ENCODE results near the gene THSD1.

THSD1 gene

DNA sequence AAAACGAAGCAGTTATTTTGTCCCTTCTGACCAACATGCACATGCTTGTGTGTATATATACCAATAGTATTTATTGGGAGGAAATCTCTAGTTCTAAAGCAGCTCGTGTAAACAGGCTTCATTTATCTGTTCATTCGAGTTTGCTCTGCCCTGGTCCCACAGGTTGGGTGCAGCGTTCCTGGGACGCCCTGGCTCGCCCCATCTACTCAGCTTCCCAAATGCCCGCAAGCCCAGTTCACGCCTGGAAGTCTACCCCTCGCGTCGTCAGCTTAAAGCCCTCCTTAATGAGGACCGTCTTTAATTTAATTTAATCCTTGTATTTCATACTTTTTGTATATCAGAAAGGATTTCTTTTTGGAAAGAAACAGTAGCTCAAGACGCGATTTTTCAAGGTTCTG is 604 bp downstream of the THSD1 start:
- Mint-ChIP-seq H3K27ac (no peak overlapping the region), H3K9me3 (no peaks in the 10 kb centered on the region), H3K36me3 (ENCODE audit: low read depth) (no peaks in the 10 kb centered on the region), H3K4me1 (no peaks in the 10 kb centered on the region), H3K27me3 (ENCODE audit: low read depth) (peaks cover 43% of the 10 kb centered on the region), H3K4me3 (peak overlapping the region; percentile 76 to 83 (median 81))
- TF ChIP-seq, protein P1, sequence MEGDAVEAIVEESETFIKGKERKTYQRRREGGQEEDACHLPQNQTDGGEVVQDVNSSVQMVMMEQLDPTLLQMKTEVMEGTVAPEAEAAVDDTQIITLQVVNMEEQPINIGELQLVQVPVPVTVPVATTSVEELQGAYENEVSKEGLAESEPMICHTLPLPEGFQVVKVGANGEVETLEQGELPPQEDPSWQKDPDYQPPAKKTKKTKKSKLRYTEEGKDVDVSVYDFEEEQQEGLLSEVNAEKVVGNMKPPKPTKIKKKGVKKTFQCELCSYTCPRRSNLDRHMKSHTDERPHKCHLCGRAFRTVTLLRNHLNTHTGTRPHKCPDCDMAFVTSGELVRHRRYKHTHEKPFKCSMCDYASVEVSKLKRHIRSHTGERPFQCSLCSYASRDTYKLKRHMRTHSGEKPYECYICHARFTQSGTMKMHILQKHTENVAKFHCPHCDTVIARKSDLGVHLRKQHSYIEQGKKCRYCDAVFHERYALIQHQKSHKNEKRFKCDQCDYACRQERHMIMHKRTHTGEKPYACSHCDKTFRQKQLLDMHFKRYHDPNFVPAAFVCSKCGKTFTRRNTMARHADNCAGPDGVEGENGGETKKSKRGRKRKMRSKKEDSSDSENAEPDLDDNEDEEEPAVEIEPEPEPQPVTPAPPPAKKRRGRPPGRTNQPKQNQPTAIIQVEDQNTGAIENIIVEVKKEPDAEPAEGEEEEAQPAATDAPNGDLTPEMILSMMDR (IDR thresholded peaks at IDR 0.05; ENCODE audit: unreplicated experiment in 3 of 3): no peak

DNA sequence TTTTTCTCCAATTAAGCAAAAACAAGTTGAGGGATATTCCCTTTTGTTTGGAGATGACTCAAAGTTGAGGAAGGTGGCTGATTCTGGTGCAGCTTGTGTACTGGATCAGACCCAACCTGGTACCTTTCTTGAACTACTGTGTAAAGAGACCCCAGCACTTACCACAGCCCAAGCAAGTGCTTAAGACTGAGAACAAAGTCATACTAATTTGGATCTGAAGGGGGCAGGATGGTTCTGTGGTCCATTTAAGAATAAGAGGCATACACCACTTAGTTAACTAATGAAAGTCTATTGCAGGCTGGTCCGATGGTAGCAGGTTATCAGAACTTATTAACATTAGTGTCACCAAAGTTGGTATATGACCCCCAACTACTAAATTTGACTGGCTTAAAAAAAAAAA is 6.3 kb downstream of the THSD1 start:
- no peaks in the 10 kb centered on the region for H3K36me3 Mint-ChIP-seq (ENCODE audit: low read depth)
- TF ChIP-seq, protein P1 (IDR thresholded peaks at IDR 0.05; ENCODE audit: unreplicated experiment in 3 of 3): no peak
- H3K9me3 Mint-ChIP-seq: no peaks in the 10 kb centered on the region
- peaks cover 22% of the 10 kb centered on the region for H3K27me3 Mint-ChIP-seq (ENCODE audit: low read depth)
- H3K4me1 Mint-ChIP-seq: peaks cover 10% of the 10 kb centered on the region
- no peak overlapping the region for H3K4me3 Mint-ChIP-seq
- no peak overlapping the region for H3K27ac Mint-ChIP-seq

DNA sequence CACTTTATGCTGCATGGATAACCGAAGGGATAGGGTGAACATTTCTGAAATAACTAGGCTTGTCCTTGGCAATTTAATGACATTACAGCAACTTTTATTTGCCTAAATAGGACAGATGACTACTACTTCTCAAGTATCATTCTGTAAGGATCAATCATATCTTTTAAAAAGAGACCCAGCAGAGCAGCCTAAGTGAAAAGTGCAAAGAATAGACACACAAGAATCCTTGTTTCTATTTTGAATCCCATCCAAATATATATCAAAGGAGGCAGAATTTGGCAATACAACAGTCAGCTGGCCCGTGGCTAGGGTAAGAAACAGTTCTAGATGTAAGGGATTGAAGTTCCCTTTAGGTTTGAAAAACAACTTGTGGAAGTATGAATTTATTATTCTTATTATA is 6.9 kb downstream of the THSD1 start:
- H3K4me3 Mint-ChIP-seq: no peak overlapping the region
- peaks cover 10% of the 10 kb centered on the region for H3K4me1 Mint-ChIP-seq
- H3K9me3 Mint-ChIP-seq: no peaks in the 10 kb centered on the region
- TF ChIP-seq, protein P1 (IDR thresholded peaks at IDR 0.05; ENCODE audit: unreplicated experiment in 3 of 3): no peak
- peaks cover 15% of the 10 kb centered on the region for H3K27me3 Mint-ChIP-seq (ENCODE audit: low read depth)
- H3K36me3 Mint-ChIP-seq (ENCODE audit: low read depth): no peaks in the 10 kb centered on the region
- no peak overlapping the region for H3K27ac Mint-ChIP-seq

DNA sequence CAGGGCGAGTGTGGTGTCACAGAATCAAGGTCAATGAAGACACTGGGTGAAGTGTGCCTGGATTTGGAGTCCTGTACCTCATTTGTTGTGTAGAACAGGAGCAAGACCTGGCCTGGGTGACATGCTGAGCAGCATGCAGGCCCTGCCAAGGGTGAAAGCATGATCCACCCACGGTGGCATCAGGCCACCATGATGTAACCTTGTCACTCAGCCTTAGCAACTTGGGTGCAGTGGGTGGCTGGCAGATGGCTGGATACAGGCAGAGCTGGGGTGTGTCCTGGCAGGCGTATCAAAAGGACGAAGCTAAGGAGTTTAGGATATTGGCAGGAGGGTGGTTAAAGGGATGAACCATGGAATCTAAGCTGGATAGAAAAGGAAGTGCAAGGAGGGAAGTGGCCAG is 10.3 kb downstream of the THSD1 start:
- TF ChIP-seq, protein P1 (IDR thresholded peaks at IDR 0.05; ENCODE audit: unreplicated experiment in 3 of 3): no peak
- H3K4me1 Mint-ChIP-seq: peaks cover 10% of the 10 kb centered on the region
- no peak overlapping the region for H3K27ac Mint-ChIP-seq
- no peaks in the 10 kb centered on the region for H3K27me3 Mint-ChIP-seq (ENCODE audit: low read depth)
- no peak overlapping the region for H3K4me3 Mint-ChIP-seq
- H3K9me3 Mint-ChIP-seq: no peaks in the 10 kb centered on the region
- no peaks in the 10 kb centered on the region for H3K36me3 Mint-ChIP-seq (ENCODE audit: low read depth)

DNA sequence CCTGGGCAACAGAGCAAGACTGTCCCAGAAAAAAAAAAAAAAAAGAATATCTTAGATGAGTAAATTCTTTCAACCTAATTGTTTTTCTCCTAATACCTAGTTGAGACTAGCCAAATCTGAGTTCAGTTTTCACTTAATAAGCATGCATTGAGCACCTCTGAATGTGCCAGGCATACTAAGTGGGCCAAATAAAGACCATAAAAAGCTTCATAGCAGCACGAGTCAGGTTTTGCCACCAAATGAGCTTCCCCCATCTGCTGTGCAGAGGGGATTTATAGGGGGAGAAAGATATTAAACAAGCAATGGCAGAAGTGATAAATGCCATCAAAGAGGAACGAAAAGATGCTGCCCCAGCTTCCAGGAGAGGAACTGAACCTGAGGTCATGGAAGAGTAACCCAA is 11.4 kb downstream of the THSD1 start:
- Mint-ChIP-seq H3K27me3 (ENCODE audit: low read depth) (no peaks in the 10 kb centered on the region), H3K27ac (no peak overlapping the region), H3K4me1 (peaks cover 10% of the 10 kb centered on the region), H3K9me3 (no peaks in the 10 kb centered on the region), H3K36me3 (ENCODE audit: low read depth) (no peaks in the 10 kb centered on the region), H3K4me3 (no peak overlapping the region)
- TF ChIP-seq, protein P1 (IDR thresholded peaks at IDR 0.05; ENCODE audit: unreplicated experiment in 3 of 3): no peak

DNA sequence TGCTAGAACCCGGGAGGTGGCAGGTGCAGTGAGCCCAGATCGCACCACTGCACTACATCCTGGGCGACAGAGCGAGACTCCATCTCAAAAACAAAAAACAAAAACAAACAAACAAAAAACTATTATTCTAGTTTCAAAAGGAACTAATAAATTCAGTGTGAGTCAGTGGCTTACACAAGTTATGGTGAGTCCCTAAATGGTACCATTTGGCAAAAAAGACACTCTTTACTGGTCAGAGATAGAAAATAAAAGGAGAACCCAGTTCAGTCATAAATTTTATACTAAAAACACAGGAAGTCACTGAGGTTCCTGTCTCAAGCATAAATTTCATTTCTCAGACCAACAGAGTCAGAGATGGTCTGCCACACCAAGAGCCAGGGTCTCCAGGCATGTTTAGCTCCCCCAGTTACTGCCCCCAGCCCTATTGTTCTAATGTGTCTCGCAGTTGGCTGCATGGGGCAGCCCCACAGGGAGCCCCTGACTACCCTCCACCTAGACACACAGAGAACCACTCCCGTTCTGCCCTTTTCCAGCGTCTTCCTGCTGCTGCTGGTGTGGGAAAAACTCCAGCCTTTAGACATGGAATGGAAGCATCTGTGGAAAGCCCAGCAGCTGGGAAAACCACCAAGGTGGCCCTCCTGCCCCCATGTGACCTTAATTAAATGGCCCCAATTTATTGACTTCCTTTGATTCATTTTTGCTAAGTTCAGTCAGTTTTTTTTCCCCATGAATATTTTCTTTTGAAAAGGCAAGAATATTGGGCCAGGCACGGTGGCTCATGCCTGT is 12.2 kb downstream of the THSD1 start:
- Mint-ChIP-seq H3K36me3 (ENCODE audit: low read depth) (no peaks in the 10 kb centered on the region), H3K27ac (no peak overlapping the region)
- TF ChIP-seq, protein P1 (IDR thresholded peaks at IDR 0.05; ENCODE audit: unreplicated experiment in 3 of 3): no peak

More for the DNA sequence above, 12.2 kb downstream of the THSD1 start:
- no peak overlapping the region for H3K4me3 Mint-ChIP-seq
- H3K9me3 Mint-ChIP-seq: no peaks in the 10 kb centered on the region
- H3K4me1 Mint-ChIP-seq: peaks cover 5% of the 10 kb centered on the region
- no peaks in the 10 kb centered on the region for H3K27me3 Mint-ChIP-seq (ENCODE audit: low read depth)
